HG02885 (cell line): ENCODE measurements around the gene TNPO2.
"Not testable (repeated sequence)": the region's sequence is repeated elsewhere in the genome, so short reads cannot be mapped to it uniquely, and the experiment has no call there.

ENCODE experiments used
- ATAC-seq: cut with Tn5 transposase; IDR thresholded peaks from one replicate; pipeline ENCODE4 v1.9.1; 2021; ENCODE audit warnings: mild to moderate bottlenecking; ENCODE audit not compliant: unreplicated experiment, poor library complexity

The TNPO2 gene

GRCh38 chr19:12681074-12681987, 42.4 kb downstream of the TNPO2 start, which contains the start of gene DHPS:
Gene DHPS, minus strand, starts transcription at chr19:12681880. Its CDS starts 114 bp downstream, at chr19:12681766.
- ATAC-seq = peak; percentile 83

- no peak for ATAC-seq
Measured at GRCh38 chr19:12680034-12680433, 43.7 kb downstream of the TNPO2 start.

GRCh38 chr19:12678039-12678438, 45.7 kb downstream of the TNPO2 start:
- ATAC-seq = not testable (repeated sequence)

GRCh38 chr19:12676928-12677327, 46.8 kb downstream of the TNPO2 start:
- no peak for ATAC-seq

- ATAC-seq = no peak
Measured at GRCh38 chr19:12676384-12676792, 47.3 kb downstream of the TNPO2 start.

GRCh38 chr19:12675940-12676339, 47.8 kb downstream of the TNPO2 start:
- no peak for ATAC-seq

- ATAC-seq = no peak
Measured at GRCh38 chr19:12675399-12675798, 48.3 kb downstream of the TNPO2 start.

- no peak for ATAC-seq
Measured at GRCh38 chr19:12672744-12673143, 51.0 kb downstream of the TNPO2 start.

- no peak for ATAC-seq
Measured at GRCh38 chr19:12670159-12670928, 53.4 kb downstream of the TNPO2 start.

- peak; percentile 38 for ATAC-seq
Measured at GRCh38 chr19:12669270-12670158, 54.2 kb downstream of the TNPO2 start.

- peak; percentile 12 for ATAC-seq
Measured at GRCh38 chr19:12668932-12669269, 54.8 kb downstream of the TNPO2 start.

- ATAC-seq = no peak
Measured at GRCh38 chr19:12668346-12668745, 55.4 kb downstream of the TNPO2 start.

- ATAC-seq = no peak
Measured at GRCh38 chr19:12667731-12668302, 55.9 kb downstream of the TNPO2 start.

GRCh38 chr19:12666265-12667048, 57.3 kb downstream of the TNPO2 start, which contains the start of the genes MAN2B1 and WDR83:
Gene MAN2B1, minus strand, starts transcription at chr19:12666742. Its CDS starts 41 bp downstream, at chr19:12666701.
Gene WDR83, plus strand, starts transcription at chr19:12666807. Its CDS starts 2,984 bp downstream, at chr19:12669791.
- ATAC-seq = peak; percentile 70

- no peak for ATAC-seq
Measured at GRCh38 chr19:12665671-12666264, 58.0 kb downstream of the TNPO2 start.

- ATAC-seq = no peak
Measured at GRCh38 chr19:12665281-12665573, 58.5 kb downstream of the TNPO2 start.

- ATAC-seq = no peak
Measured at GRCh38 chr19:12664406-12665280, 59.1 kb downstream of the TNPO2 start.

GRCh38 chr19:12660980-12661379, 62.8 kb downstream of the TNPO2 start:
- ATAC-seq = no peak
